NAMALWA (cell line): ENCODE data around the gene TPRA1.
"Not testable (repeated sequence)": the region's sequence is repeated elsewhere in the genome, so short reads cannot be mapped to it uniquely, and the experiment has no call there.

Experiments
- DNase-seq: peaks from one replicate; pipeline ENCODE4 v3.0.0-alpha.2; 2015; ENCODE audit warnings: low spot score

The TPRA1 gene

DNA sequence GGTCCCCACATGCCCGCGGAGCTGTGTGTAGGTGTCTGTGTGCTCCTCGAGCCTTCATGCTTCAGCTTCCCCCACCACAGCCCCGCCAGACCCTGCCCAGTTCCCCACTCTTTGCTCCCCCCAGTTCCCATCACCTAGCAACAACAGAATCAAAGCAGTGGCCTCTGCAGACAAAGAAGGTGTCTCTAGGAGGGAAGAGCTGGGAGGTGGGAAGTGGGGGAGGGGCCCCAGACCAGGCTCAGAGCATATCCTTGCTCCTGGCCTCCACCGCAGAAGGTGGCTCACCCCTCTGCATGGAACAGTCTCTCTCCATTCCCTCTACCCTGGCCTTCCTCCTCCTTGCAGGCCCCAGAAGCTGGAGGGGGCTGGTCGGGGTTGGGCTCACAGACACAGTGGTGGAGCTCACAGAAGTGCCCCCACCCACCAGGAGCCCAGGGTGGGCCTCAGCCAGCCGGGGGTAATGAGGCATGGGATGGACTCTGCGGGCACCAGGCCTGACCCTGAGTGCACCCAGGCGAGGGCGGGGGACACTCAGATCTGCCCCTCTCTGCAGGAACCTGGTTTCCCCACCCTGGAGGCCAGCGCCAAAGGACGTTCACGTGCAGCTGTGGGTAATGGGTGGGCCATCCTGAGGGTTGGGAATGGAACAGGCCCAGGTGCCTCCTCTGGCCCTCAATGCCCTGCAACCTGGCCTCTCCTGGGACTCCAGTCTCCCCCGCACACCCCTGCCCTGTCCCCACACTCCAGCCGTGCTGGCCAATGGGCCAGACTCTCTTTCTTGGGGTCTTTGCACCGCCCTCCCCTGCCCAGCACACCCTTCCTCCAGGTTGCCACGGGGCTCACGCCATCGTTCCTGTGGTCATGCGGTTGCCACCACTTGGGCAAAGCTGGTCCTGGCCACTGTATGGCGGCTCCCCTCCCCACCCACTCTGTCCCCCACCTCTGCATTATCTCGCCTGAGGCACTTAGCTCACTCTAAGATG, 53.4 kb downstream of the TPRA1 start:
- no peak for DNase-seq

DNA sequence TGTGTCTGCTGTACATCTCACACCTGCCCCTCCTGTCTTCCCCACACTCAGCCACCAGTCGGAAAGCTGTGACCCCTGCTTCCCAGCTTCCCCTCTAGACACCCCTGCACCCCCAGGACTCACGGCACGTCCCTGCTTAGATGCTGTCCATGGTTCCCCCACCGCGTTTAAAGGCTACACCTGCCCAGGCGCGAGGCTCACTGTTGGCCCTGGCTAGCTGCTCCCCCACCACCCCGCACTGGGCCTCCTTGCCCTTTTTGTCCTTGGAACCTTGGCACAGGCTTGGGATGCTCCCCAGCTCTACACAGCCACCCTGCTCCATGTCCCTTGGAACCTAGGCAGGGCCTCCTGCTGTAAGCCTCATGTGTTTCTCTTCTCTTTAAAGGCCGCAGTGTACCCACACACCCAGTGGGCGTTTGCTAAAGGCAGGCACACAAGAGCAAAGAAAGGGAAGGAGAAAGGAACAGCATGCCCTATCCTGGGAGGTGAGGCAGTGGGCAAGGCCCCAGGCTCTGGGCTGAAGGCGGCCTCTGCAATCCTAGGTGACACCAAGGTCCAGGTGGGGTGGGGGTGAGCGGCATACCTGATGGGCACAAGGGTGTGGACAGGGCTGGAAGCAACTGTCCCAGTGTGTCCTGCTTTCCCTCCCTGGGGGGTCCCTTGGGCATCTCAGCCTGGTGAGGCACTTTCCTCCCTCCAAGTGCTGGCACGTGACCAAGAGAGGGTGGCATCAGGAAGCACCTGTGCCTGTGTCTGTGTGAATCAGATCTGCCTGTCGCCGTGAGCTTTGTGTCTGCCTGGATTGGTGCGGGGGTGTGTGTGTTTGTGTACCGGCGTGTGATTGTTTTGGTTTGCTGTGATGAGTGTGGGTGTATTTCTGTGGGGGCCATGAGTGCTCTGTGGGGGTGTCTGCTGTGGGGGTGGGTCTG, 54.4 kb downstream of the TPRA1 start:
- no peak for DNase-seq

DNA sequence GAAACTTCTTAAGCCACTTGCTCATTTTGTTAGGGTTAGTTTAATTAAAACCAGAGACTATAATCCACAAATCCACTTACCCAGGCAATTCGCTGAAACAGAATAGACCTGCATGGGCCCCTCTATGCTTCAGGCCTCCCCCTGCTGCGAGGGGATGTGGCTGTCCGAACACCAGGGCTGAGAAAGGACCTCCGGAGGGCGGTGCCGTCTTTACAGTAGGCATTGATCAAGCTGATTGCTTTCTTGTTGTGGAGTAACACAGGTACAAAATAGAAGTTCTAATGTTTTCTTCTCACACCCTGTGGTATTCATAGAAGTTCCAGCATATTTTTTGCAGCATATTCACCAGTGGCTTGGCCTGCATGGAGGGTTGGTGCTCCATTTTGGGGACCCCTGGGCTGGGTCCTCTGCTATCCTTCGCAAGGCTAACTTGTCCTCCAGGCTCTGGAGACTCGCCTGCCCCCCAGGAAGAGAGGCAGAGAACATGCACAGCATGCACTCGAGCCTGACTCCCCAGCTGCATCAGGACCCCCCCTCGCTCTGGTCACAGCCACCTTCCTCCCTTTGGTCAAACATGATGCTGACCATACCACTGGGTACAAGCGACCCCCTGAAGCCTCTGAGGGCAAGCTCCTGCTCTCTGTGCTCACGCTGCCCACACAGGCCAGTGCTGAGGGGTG, 55.3 kb downstream of the TPRA1 start:
- DNase-seq: no peak

- no peak for DNase-seq
These were observed 56.0 kb downstream of the TPRA1 start for GRCh38 chr3:127534564-127534963.

DNA sequence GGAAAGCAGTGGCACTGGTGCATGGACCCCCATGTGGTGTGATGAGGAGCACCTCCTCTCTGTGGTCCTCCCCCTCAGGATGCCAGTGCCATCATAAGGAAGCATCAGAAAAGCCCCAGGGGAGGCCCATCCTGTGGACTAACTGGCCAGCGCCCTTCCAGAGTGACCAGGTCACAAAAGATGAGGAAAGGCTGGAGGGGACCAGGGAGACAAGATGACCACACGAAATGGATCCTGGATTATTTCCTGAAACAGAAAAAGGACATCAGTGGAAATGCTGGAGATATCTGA, 56.4 kb downstream of the TPRA1 start:
- DNase-seq: no peak

DNA sequence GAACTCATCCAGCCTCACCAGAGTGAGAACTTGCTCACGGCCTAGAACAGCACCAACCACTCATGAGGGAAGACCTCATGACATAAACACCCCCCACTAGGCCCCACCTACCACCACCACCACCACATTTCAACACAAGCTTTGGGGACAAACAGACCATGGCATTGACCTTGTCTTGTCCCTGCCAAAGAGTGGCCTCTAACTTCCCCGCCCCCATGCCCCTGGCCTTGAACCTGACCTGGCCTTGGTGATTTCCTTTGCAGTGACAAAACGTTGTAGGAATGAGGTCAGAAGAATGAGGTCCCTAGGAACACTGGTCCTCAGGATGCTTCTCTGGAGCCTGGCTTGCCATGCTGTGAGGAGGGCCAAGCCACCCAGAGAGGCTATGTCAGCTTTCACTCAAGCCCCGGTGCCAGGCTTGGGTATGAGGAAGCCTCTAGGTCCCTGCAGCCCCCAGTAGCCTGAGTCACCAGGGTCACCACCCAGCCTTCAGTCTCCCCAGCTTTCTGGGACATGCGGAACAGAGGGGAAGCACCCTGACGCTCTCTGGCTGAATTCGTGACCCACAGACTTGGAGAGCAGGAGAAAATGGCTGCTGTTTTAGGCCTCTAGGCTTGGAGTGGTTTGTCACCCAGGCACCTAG, 57.9 kb downstream of the TPRA1 start:
- no peak for DNase-seq

DNA sequence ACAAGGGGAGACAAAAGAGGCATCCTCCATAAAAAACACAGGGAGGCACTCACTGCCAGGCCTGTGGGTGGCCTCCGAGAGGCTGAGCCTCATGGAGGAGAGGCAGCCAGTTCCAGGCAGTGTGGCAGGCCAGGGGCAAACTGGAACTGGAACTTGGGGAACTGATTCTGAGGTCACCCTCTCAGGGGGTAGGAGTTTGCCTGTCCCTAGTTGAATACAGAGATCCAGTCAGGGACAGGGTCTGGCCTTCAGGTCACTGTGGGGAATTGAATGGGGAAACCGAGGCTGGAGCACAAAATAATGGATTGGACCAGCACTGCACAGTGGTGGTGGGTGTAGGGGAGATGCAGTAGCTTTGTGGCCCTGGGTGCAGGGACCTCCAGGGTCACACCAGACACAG, 58.7 kb downstream of the TPRA1 start:
- DNase-seq: no peak

- not testable (repeated sequence) for DNase-seq
These were observed 59.7 kb downstream of the TPRA1 start for GRCh38 chr3:127530863-127531262.

DNA sequence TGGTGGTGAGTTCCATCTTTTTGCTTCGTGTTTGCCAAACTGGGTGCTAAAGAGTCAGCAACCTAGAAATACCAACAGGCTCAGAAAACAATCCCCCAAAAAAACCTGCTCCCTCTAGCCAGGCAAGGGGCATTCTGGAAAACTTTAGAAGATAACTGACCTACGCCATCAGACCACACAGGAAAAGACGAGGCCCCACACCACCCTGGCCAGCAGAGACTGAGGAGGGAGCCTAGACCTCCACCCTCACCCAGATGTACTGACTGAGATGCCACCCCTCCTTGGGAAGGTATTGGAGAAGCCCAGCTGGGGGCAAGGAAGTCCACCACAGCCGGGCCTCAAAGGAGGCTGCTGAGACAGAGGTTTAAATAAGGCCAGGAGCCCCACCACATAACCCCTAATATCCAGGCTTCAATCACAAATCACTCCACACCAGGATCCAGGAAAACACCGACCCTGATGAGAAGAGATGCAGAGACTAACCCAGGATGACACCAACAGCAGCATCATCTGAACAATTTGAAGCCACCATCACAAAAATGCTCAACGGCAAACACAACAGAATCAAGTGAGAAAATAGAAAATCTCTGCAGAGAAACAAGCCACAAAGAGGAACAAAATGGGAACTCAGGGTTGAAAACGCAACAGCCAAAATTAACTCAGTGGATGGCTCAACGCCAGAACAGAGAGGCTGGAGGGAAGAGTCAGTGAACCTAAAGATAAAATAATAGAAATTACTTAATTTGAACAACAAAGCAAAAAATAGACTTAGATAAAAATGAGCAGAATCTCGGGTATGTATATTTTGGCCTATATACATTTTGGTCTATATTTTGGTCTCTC, 61.0 kb downstream of the TPRA1 start:
- no peak for DNase-seq

DNA sequence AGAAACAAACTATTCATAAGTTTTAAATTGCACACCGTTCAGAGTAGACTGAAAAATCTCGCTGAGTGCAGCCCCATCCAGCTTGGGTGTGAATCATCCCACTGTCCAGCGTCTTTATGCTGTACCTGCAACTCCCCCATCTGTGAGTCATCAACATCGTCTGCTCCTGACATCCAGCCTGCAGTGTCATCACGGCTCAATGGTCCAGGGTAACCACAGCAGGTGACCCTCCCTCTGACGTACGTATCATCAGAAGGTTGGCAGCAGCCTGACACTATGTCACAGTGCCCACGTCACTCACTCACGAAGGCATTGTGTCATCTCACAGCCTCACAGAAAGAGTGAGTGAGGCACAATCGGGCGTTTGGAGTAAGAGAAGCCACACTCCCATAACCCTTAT, 65.2 kb downstream of the TPRA1 start:
- DNase-seq: no peak

DNA sequence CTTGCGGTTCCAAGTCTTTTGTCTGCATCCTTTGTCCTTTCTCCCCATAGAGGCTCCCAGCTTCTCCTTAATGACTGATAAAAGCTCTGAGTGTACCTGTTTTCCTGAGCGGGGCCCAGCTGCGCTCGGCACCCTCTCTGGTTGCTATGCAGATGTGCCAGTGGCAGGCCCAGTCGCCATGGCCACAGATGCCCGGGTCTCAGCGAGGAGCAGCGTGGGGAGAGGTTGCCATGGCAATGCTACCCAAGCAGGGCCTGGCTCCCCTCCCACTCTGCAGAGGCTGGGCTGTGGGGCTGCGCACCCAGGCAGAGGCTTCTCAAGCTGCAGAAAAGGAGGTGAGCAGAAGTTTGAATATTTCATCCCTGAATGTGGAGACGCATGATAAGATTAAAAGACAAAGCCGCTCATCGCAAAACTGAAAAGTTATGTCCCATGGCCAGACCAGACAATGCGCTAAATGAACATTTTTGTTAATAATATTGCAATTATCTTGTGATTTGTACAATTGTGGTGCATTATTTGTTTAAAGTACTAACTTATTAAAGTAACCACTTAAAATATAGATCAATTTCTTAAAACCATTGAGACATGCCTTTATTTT, 66.1 kb downstream of the TPRA1 start:
- no peak for DNase-seq
